ENCODE measurements around the gene TNRC6C.

TNRC6C gene

GRCh38 chr17:78142119-78142861 lies 183.8 kb downstream of the TNRC6C start:
- no peak for DNase-seq

- DNase-seq: no peak
These were observed 185.0 kb downstream of the TNRC6C start for GRCh38 chr17:78143214-78144146.

GRCh38 chr17:78144147-78144719 lies 185.7 kb downstream of the TNRC6C start:
- no peak for DNase-seq

GRCh38 chr17:78144736-78145641 lies 186.5 kb downstream of the TNRC6C start:
- no peak for DNase-seq

GRCh38 chr17:78146471-78146869 lies 188.0 kb downstream of the TNRC6C start:
- DNase-seq: no peak

GRCh38 chr17:78146881-78147280 lies 188.4 kb downstream of the TNRC6C start:
- no peak for DNase-seq

- DNase-seq: no peak
These were observed 189.0 kb downstream of the TNRC6C start for GRCh38 chr17:78147315-78147998.

GRCh38 chr17:78148286-78149016 lies 189.9 kb downstream of the TNRC6C start:
- no peak for DNase-seq

- no peak for DNase-seq
These were observed 193.1 kb downstream of the TNRC6C start for GRCh38 chr17:78151514-78152008.

GRCh38 chr17:78154903-78155811 lies 196.7 kb downstream of the TNRC6C start:
- no peak for DNase-seq

Measured in NCI-H1930 (cell line).